Right ventricle myocardium inferior (tissue), 1 donor: ENCODE measurements around the gene PGA5. TPM values are rescaled to one million over a fixed set of nuclear protein-coding genes. Genes with fewer than 3 reads are reported as not detected.
"Not testable (repeated sequence)": the region's sequence is repeated elsewhere in the genome, so short reads cannot be mapped to it uniquely, and the experiment has no call there.

ENCODE experiments used
- ATAC-seq: fragments of 200-7000 bp; cut with Tn5 transposase; one replicate; pipeline ENCODE4 v1.9.1; 2020; ENCODE audit warnings: mild to moderate bottlenecking, moderate library complexity
- DNase-seq: peaks from one replicate; pipeline ENCODE4 v3.0.0; 2021; ENCODE audit errors: missing footprints
- intact Hi-C: fragments of 100-400 bp; cut with DNase I; formaldehyde crosslinking; loops from one replicate; pipeline ENCODE4 v1.11.0; 2022
- total RNA-seq: library from RNA; stranded (reverse); fragmentation: NEBNext Ultra II Directional; extraction: Animal tissue kit (Norgen Biotek cat#: 25700); gene quantifications from one replicate; pipeline ENCODE4 v1.2.1, GENCODE V29; 2021
- donor health status: DM: no; HTN: yes; CAD: no; lungs with severe emphysema.

Gene PGA5
- total RNA-seq, 1 donor from 2014 or later: 0.95 TPM

DNA sequence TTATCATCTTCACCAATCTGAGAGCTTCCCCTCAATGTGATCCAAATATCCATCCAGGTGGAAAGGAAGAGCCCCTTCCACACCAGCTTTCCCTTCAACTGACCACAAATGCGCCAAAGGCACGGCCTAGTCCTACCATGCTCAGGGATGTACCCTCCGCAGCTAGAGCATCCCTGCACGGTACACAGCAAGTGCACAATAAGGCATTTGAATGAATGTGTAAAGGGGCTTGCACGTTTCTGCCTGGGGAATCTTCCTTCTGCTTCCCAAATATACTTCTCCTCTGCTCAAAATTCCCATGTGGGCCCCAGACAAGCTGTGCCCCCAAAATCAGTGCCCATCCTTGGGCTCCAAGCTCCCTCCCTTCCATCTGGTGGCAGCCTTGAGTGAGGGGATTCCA, 22.0 kb upstream of the PGA5 start:
- ATAC-seq, intact Hi-C loops: not testable (repeated sequence)

DNA sequence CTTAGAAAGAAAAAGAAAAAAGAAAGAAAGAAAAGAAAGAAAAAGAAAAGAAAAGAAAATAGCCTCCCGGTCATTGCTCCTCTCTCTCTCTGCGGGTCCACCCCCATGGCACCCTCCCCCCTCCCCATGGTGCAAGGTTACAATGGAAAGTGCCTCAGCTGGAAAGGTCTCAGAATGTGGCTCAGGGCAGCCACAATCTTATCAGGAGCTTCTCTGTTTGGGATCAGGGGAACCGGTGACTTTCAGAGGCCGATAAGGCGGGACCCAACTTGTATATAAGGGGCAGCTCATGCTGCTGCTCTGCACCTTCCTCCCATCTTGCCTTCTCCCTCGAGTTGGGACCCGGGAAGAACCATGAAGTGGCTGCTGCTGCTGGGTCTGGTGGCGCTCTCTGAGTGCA, 18.9 kb upstream of the PGA5 start, which contains the start of gene PGA4:
TSS of gene PGA4 (plus strand) at position 301 of the 400 bp plus-strand sequence. CDS start at position 355, 54 bp downstream.
- intact Hi-C loops, ATAC-seq, DNase-seq: not testable (repeated sequence)

More for the DNA sequence above, 22.0 kb upstream of the PGA5 start:
- not testable (repeated sequence) for DNase-seq

DNA sequence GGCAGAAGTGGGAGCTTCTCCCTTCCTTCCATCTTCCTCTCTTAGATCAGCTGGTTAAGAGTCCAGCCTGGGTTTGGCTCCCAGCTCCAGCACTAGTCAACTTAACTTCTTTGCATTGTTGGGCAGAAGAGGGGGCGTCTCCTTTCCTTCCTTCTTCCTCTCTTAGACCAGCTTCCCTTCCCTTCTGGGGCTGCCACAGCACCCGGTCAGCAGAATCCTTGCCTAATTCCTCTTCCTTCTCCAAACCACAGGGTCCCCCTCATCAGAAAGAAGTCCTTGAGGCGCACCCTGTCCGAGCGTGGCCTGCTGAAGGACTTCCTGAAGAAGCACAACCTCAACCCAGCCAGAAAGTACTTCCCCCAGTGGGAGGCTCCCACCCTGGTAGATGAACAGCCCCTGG, 18.3 kb upstream of the PGA5 start:
- DNase-seq, intact Hi-C loops: not testable (repeated sequence)
- ATAC-seq: peak; percentile 68

DNA sequence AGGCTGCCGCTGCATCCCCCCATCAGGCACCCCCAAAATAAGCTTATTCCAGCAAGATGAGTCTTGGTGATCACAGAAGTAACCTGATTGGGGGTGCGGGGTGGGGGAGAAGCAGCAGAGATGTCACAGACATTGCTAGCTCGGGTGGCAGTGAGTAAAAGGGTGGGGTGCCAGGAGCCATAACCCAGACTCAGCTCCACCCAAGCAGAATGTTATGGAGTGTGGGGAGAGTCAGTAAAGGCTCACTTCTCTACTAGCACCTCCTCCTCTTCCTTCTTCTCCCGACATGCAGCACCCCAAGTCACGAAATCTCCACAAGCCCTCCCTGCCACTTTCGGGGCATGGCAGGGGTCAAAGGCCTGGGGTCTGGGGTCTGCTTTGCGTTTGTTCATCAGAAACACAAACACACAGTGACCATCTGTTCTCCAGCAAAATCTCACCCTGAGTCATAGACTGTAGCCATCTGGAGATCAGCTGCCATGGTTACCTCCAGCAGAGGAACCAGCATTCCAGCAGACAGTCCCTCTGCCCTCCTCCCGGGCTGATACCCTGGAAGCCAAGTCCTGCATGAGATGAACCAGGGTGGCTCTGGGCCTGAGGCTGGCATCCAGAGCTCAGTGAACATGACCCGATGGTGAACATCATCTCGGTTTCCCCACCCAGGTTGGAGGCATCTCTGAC, 14.4 kb upstream of the PGA5 start:
- intact Hi-C loops, DNase-seq, ATAC-seq: not testable (repeated sequence)

GRCh38 chr11:61229458-61229857, 11.5 kb upstream of the PGA5 start:
- intact Hi-C loops, DNase-seq: not testable (repeated sequence)
- peak; percentile 26 for ATAC-seq

GRCh38 chr11:61231033-61231432, 9.9 kb upstream of the PGA5 start:
- DNase-seq, intact Hi-C loops: not testable (repeated sequence)
- ATAC-seq: peak; percentile 82

- DNase-seq, ATAC-seq, intact Hi-C loops: not testable (repeated sequence)
Observed at GRCh38 chr11:61231585-61231984, 9.4 kb upstream of the PGA5 start.

- intact Hi-C loops, DNase-seq, ATAC-seq: not testable (repeated sequence)
Observed at GRCh38 chr11:61232548-61233145, 8.3 kb upstream of the PGA5 start.

- intact Hi-C loops: not testable (repeated sequence)
Observed at GRCh38 chr11:61237130-61237529, 3.8 kb upstream of the PGA5 start.

DNA sequence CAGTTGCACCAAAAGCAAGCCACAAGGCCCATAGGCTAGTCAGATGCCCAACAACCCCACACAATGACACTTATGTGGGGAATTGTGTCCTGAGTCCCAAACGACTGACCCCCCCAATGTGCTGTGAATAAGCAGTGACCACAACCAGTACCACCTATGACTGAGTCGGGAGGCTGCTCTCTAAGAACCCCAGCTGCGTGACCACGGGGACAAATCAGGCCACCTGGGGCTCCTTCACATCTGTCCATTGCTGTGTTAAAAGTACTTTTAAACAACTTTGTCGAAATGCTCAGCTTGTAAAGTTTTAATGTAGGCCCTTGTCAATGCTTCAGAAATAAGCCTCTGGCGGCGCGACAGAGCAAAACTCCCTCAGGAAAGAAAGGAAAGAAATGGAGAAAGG, 687 bp upstream of the PGA5 start:
- DNase-seq, ATAC-seq, intact Hi-C loops: not testable (repeated sequence)

More at GRCh38 chr11:61237130-61237529, 3.8 kb upstream of the PGA5 start:
- not testable (repeated sequence) for DNase-seq, ATAC-seq

DNA sequence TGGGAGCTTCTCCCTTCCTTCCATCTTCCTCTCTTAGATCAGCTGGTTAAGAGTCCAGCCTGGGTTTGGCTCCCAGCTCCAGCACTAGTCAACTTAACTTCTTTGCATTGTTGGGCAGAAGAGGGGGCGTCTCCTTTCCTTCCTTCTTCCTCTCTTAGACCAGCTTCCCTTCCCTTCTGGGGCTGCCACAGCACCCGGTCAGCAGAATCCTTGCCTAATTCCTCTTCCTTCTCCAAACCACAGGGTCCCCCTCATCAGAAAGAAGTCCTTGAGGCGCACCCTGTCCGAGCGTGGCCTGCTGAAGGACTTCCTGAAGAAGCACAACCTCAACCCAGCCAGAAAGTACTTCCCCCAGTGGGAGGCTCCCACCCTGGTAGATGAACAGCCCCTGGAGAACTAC, 551 bp downstream of the PGA5 start:
- intact Hi-C loops, DNase-seq: not testable (repeated sequence)
- ATAC-seq: peak; percentile 73

GRCh38 chr11:61245284-61245964, 4.4 kb downstream of the PGA5 start:
- ATAC-seq, DNase-seq, intact Hi-C loops: not testable (repeated sequence)

DNA sequence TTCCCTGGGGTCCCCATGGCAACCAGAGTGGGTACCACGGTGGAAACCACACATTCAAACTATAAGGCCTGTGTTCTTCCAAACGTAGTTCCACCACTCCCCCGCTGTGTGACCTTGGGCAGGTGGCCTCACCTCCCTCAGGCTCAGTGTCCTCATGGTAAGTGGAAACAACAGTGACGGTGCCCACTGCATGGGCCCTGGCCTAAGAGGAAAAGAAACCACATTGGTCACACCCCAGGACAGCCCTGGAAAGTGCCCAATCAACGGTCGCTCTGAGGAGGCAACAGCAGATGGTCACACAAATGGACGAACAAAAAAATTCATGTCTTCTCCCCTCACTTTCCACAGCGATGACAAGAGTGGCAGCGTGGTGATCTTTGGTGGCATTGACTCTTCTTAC, 7.1 kb downstream of the PGA5 start:
- intact Hi-C loops, ATAC-seq, DNase-seq: not testable (repeated sequence)

GRCh38 chr11:61249201-61249600, 8.2 kb downstream of the PGA5 start:
- intact Hi-C loops, DNase-seq: not testable (repeated sequence)
- ATAC-seq: peak; percentile 9

DNA sequence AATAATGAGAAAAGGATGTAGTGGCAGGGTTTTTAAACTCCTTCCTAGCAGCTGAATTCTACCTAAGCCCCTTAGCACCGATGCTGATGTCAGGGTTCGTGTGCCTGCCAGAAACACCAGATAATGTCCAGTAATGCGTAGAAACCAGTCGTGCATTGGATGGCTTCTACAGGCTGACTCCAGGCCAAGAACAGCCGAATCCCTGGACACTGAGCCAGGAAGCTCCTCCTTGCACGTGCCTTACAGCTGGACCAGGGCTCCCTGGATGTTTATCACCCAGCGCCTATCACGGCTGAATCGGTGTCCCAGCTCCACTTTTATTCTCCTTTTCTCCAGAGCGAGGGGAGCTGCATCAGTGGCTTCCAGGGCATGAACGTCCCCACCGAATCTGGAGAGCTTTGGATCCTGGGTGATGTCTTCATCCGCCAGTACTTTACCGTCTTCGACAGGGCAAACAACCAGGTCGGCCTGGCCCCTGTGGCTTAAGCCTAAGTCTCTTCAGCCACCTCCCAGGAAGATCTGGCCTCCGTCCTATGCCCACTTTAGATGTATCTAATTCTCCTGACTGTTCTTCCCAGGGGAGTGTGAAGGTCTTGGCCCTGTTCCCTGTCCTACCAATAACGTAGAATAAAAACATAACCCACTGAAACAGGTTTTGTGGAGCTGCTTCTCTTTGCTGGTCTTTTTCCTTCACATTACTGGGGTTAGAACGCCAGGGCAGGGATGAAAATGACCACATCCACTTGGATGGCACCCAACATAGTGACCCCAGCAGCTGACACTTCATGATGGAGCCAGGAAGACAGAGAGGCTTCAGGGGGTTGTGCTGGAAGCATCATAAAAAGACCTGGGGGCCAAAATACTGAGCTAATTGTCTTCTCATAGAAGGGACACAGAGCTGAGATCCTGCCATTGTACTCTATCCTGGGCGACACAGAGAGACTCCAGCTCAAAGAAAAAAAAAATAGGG, 10.1 kb downstream of the PGA5 start:
- DNase-seq, intact Hi-C loops: not testable (repeated sequence)
- peak; percentile 83 for ATAC-seq

DNA sequence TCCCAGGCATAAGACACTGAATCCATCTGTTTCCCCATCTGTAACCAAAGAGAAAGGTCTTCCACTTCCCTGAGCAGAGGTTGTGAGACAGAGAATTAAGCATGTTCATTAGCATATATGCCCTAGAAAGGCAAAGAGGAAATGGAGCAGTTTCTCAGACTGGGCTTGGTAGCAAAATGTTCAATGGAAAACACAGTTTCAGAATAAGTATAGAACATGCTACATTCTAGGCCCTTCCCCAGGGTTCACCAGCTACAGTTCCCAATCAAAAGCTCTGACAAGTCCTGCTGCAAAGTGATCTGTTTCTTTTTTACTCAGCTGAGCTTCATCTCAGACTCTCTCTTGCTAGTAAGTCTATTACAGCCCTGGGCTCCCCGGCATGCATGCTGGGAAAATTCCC, 11.4 kb downstream of the PGA5 start:
- ATAC-seq, intact Hi-C loops, DNase-seq: not testable (repeated sequence)

DNA sequence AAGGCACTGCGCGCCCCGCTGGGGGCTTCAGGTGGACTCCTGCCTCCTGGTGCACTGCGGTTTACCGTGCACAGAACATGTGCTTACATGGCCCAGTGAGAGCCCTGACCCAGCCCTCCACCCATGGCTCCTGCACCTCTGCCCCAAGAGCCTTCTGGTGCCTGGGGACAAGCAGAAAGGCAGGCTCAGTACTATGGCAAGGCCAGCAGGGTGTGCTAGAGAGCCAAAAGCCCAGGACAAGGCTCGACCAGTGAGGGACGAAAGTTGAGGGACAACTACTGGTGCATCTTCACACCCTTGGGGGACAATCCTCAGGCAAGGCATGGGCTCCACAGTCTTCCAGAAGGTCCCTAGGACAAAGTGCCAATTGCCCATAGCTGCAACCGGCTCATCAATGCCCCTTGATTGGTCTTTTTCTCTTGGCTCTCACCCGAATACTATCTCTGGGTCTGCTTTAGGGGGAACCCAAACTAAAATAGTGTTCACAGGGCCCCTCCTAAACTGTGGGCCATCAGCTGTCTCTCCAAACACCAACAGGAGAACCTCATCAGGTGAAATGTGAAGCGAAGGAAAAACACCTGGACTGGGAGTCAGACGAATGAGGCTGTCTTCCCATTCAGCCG, 13.5 kb downstream of the PGA5 start:
- peak; percentile 72 for DNase-seq
- intact Hi-C loops: no loop called here
- peak; percentile 32 for ATAC-seq
